ENCODE data around the gene SEZ6L. TPM values are rescaled to one million over a fixed set of nuclear protein-coding genes. Genes with fewer than 3 reads are reported as not detected.

Gene SEZ6L
- total and polyA plus RNA-seq, 10 of the 15 experiments (the other 5 are each of a cell fraction or from before 2014, with no cell fraction given) = not detected

DNA sequence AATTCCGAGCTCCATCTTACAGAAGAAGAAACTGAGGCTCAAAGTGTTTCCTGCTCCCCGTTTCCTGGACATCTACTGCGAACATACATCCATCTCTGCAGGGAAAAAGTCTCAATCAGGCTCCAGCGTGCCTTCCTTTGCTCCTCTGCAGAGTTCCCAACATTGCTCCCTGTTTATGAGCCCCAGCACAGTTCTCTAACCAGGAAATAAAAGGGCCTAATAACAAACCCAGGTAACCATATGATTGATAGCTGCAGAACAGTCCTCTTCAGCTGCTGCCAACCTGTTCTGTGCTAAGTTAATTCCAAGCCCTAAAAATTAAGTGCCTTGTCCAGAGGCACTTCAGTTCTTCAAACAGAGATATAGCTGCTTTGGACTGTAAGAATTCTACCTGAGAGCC lies 154.9 kb downstream of the SEZ6L start (continued):
- TF ChIP-seq BACH1 (IDR thresholded peaks at IDR 0.05; ENCODE audit: borderline replicate concordance) = no peak

DNA sequence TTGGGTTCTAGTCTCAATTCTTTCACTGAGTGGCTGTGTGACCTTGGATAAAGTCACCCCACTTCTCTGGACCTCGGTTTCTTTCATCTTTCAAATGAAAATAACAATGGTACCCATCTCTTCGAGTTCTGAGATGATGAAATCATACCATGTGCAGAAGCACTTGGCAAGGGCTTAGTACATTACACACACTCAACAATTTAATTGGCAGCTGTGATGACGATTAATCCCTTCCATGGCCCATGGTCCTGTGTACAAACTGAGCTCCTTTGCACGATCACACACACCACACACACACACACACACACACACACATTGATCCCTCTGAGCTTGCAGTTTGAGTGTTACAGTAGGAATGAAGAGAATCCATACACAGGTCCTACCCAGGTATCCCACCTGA lies 156.4 kb downstream of the SEZ6L start:
- in situ Hi-C loops (cut with MboI) = no loop called here
- intact Hi-C loops (cut with micrococcal nuclease; ENCODE audit: unreplicated experiment) = no loop called here
- Histone ChIP-seq H2AFZ (ENCODE audit: control insufficient read depth, low read depth, low read length) (no peak overlapping the region), H3K4me2 (ENCODE audit: control insufficient read depth, insufficient read depth) (no peak overlapping the region), H3K79me2 (ENCODE audit: control insufficient read depth, insufficient read depth, low read length) (no peaks in the 10 kb centered on the region), H3K4me3 (no peak overlapping the region), H3K27ac (ENCODE audit: control insufficient read depth, insufficient read depth) (no peak overlapping the region), H3K36me3 (ENCODE audit: control insufficient read depth in 2 of 2, insufficient read depth in 2 of 2, low read length in 1 of 2) (no peaks in the 10 kb centered on the region), H3K9ac (ENCODE audit: control insufficient read depth, insufficient read depth, low read length) (no peak overlapping the region), H3K27me3 (replicated peaks in 1 of 2; ENCODE audit: control insufficient read depth in 2 of 2, insufficient read depth in 2 of 2, low read length in 1 of 2) (peaks cover 2% of the 10 kb centered on the region in 2 experiments; a peak in 1 of 4 replicates), H4K20me1 (ENCODE audit: control insufficient read depth, insufficient read depth) (no peaks in the 10 kb centered on the region), H3K9me3 (replicated peaks; ENCODE audit: control insufficient read depth, insufficient read depth, low read length) (no peaks in the 10 kb centered on the region), H3K4me1 (ENCODE audit: control insufficient read depth, insufficient read depth, low read length) (no peaks in the 10 kb centered on the region)
- ChIA-PET POLR2A (interaction anchor here (0.7 kb wide), 1 partner anchor 1477 kb away, joined by 3 read pairs; no protein-coding TSS in a partner anchor), SMC1A (ENCODE audit: uncharacterized antibody, unreplicated experiment) (no interaction called here), CTCF (interaction anchor here (1.4 kb wide), 1 partner anchor 150 kb away, joined by 3 read pairs; no protein-coding TSS in a partner anchor), RAD21 (ENCODE audit: unreplicated experiment) (interaction anchor here (1.3 kb wide), 1 partner anchor 11 kb away, joined by 3 read pairs; no protein-coding TSS in a partner anchor)
- 0% methylated on average over 4 of the region's 4 CpGs for WGBS (ENCODE audit: insufficient coverage, insufficient replicate concordance, low lambda C conversion rate, missing lambda C conversion rate)
- no peak for DNase-seq (ENCODE audit: low read depth, low spot score)
- BruUV-seq (replicated peaks) = no TSS peak
- no peak for ATAC-seq
- no peak for FAIRE-seq
- TF ChIP-seq CBX3 (IDR thresholded peaks at IDR 0.05; ENCODE audit: borderline replicate concordance, low read depth) (no peak), NFYB (IDR thresholded peaks at IDR 0.05; ENCODE audit: insufficient read depth, low read depth, low read length) (no peak), TCF7 (IDR thresholded peaks at IDR 0.05; ENCODE audit: borderline replicate concordance) (no peak), CBX5 (IDR thresholded peaks at IDR 0.05; ENCODE audit: low read depth) (no peak), RBBP5 (conservative IDR thresholded peaks at IDR 0.05) (no peak), SUZ12 (IDR thresholded peaks at IDR 0.05; ENCODE audit: unreplicated experiment) (no peak), NFXL1 (IDR thresholded peaks at IDR 0.05; ENCODE audit: borderline replicate concordance) (no peak)
- TF ChIP-seq, protein P1, sequence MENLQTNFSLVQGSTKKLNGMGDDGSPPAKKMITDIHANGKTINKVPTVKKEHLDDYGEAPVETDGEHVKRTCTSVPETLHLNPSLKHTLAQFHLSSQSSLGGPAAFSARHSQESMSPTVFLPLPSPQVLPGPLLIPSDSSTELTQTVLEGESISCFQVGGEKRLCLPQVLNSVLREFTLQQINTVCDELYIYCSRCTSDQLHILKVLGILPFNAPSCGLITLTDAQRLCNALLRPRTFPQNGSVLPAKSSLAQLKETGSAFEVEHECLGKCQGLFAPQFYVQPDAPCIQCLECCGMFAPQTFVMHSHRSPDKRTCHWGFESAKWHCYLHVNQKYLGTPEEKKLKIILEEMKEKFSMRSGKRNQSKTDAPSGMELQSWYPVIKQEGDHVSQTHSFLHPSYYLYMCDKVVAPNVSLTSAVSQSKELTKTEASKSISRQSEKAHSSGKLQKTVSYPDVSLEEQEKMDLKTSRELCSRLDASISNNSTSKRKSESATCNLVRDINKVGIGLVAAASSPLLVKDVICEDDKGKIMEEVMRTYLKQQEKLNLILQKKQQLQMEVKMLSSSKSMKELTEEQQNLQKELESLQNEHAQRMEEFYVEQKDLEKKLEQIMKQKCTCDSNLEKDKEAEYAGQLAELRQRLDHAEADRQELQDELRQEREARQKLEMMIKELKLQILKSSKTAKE (IDR thresholded peaks at IDR 0.05; ENCODE audit: low read depth, poor library complexity, severe bottlenecking) = no peak
- TF ChIP-seq, protein P2, sequence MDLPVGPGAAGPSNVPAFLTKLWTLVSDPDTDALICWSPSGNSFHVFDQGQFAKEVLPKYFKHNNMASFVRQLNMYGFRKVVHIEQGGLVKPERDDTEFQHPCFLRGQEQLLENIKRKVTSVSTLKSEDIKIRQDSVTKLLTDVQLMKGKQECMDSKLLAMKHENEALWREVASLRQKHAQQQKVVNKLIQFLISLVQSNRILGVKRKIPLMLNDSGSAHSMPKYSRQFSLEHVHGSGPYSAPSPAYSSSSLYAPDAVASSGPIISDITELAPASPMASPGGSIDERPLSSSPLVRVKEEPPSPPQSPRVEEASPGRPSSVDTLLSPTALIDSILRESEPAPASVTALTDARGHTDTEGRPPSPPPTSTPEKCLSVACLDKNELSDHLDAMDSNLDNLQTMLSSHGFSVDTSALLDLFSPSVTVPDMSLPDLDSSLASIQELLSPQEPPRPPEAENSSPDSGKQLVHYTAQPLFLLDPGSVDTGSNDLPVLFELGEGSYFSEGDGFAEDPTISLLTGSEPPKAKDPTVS (IDR thresholded peaks at IDR 0.05; ENCODE audit: low read depth, low read length) = no peak
